ENCODE data around the gene PAK1IP1.
"Not testable (repeated sequence)": the region's sequence is repeated elsewhere in the genome, so short reads cannot be mapped to it uniquely, and the experiment has no call there.

PAK1IP1 gene

DNA sequence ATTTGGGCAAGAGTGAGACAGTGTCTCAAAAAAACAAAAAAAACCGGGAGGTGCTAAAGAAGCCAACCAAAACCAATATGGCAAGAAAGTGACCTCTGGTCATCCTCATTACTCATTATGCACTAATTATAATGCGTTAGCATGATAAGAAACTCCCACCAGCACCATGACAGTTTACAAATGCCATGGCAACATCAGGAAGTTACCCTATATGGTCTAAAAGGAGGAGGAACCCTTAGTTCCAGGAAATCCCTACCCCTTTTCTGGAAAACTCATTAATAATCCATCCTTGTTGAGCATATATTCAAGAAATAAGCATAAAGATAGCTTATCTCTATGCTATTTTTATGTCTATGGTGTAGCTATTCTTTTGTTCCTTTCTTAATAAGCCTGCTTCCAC is 32.0 kb upstream of the PAK1IP1 start:
- TF ChIP-seq, protein P1, sequence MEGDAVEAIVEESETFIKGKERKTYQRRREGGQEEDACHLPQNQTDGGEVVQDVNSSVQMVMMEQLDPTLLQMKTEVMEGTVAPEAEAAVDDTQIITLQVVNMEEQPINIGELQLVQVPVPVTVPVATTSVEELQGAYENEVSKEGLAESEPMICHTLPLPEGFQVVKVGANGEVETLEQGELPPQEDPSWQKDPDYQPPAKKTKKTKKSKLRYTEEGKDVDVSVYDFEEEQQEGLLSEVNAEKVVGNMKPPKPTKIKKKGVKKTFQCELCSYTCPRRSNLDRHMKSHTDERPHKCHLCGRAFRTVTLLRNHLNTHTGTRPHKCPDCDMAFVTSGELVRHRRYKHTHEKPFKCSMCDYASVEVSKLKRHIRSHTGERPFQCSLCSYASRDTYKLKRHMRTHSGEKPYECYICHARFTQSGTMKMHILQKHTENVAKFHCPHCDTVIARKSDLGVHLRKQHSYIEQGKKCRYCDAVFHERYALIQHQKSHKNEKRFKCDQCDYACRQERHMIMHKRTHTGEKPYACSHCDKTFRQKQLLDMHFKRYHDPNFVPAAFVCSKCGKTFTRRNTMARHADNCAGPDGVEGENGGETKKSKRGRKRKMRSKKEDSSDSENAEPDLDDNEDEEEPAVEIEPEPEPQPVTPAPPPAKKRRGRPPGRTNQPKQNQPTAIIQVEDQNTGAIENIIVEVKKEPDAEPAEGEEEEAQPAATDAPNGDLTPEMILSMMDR (IDR thresholded peaks at IDR 0.05; ENCODE audit: control insufficient read depth, extremely low read depth, insufficient read depth), result no peak
- no peak for DNase-seq (ENCODE audit: low read depth)
- H3K4me3 ChIP-seq (ENCODE audit: low read depth, low read length), result no peak overlapping the region

GRCh38 chr6:10665595-10665994 is 29.2 kb upstream of the PAK1IP1 start:
- not testable (repeated sequence) for DNase-seq (ENCODE audit: low read depth)

GRCh38 chr6:10668126-10668917 is 26.4 kb upstream of the PAK1IP1 start:
- no peak overlapping the region for H3K4me3 ChIP-seq (ENCODE audit: low read depth, low read length)
- DNase-seq (ENCODE audit: low read depth), result no peak
- TF ChIP-seq, protein P1 (IDR thresholded peaks at IDR 0.05; ENCODE audit: control insufficient read depth, extremely low read depth, insufficient read depth), result no peak

More at GRCh38 chr6:10665595-10665994, 29.2 kb upstream of the PAK1IP1 start:
- H3K4me3 ChIP-seq (ENCODE audit: low read depth, low read length), result not testable (repeated sequence)

DNA sequence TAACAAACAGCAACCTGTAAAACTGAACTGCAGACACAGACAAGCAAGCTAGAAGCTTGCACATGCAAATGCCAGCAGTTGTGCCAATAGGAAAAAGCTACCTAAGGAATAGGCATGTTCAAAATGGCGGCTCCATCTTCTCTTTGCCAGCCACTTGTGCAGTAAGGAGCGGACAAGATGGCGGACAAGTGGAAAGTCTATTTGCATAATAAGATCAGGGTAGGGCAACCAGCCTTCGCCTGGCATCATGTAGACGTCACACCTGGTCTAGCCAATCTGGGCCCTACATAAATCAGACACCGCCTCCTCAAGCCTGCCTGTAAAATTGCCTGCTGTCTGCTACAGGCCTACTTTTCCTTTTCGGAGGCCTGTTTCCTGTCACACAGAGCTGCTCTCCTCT is 18.4 kb upstream of the PAK1IP1 start:
- no peak overlapping the region for H3K4me3 ChIP-seq (ENCODE audit: low read depth, low read length)
- TF ChIP-seq, protein P1 (IDR thresholded peaks at IDR 0.05; ENCODE audit: control insufficient read depth, extremely low read depth, insufficient read depth), result no peak
- DNase-seq (ENCODE audit: low read depth), result no peak

DNA sequence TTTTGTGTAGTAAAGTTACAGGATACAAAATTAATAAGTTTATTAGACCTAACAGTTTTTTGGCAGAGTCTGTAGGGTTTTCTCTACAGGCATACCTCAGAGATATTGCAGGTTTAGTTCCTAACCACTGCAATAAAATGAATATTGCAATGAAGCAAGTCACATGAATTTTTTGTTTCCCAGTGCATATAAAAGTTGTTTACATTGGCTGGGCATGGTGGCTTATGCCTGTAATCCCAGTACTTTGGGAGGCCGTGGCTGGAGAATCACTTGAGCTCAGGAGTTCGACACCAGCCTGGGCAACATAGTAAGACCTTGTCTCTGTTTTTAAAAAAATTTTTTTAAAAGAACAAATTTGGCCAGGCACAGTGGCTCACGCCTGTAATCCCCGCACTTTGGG is 16.3 kb upstream of the PAK1IP1 start:
- peak; percentile 66 for DNase-seq (ENCODE audit: low read depth)
- no peak overlapping the region for H3K4me3 ChIP-seq (ENCODE audit: low read depth, low read length)
- TF ChIP-seq, protein P1 (IDR thresholded peaks at IDR 0.05; ENCODE audit: control insufficient read depth, extremely low read depth, insufficient read depth), result no peak

DNA sequence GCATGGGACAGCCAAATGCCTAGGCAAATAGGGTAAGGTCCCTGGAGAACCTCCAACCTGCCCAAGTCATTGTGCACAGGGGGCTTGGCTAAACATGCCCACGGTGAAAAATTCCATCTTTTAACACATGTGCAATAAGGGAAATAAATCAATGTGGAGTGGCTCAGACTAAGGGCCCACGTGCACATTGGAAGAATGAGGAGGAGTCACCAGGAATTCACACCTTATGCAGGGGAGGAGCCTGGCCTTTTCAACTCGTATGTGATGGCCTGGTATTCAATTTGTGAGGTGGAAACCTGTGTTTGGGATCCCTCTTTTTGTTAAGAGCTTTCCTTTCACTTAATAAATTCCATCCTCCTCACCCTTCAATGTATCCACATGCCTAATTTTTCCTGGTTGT is 13.0 kb upstream of the PAK1IP1 start:
- TF ChIP-seq, protein P1 (IDR thresholded peaks at IDR 0.05; ENCODE audit: control insufficient read depth, extremely low read depth, insufficient read depth), result no peak
- no peak for DNase-seq (ENCODE audit: low read depth)

DNA sequence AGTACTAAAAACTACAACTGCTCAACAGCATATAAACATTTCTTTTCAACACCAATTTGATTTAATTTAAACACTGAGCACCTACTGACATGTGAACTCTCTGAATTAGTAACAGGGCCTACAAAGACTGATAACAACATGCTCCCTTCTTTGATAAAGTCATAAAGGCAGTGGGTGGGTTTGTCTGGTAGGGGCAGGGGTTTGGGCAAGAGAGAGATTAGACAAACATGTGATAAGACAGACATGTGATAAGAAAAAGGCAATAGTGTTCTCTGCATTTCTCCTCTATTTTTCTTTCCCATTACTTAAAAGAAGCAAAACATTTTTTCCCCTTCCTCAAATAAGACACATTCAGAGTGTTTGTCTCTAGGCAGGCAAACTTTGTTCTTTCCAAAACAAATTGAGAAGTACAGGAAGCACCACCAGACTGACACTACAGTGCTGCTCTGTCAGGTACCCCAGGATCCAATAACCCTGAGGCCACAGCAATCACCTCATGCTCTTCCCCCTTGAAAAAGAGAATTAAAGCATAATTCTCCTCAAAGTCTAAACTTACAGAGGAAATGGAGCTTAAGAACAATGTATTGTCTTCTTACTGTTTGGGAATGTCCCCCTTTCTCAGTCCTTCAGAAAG is 12.3 kb upstream of the PAK1IP1 start:
- H3K4me3 ChIP-seq (ENCODE audit: low read depth, low read length), result no peak overlapping the region
- TF ChIP-seq, protein P1 (IDR thresholded peaks at IDR 0.05; ENCODE audit: control insufficient read depth, extremely low read depth, insufficient read depth), result no peak
- DNase-seq (ENCODE audit: low read depth), result peak; percentile 57

More for the DNA sequence above, 13.0 kb upstream of the PAK1IP1 start:
- H3K4me3 ChIP-seq (ENCODE audit: low read depth, low read length), result no peak overlapping the region

Measured in LNCaP clone FGC (cell line).